B cell (primary cell): ENCODE results near the gene PTPRG. TPM values are rescaled to one million over a fixed set of nuclear protein-coding genes. Genes with fewer than 3 reads are reported as not detected.

ENCODE experiments used
- ATAC-seq: fragments of 200-7000 bp; cut with Tn5 transposase; one replicate; pipeline ENCODE4 v1.10.0; 2021; ENCODE audit warnings: low read depth, mild to moderate bottlenecking, moderate number of reproducible peaks, moderate library complexity
- CTCF ChIA-PET: fragments of 350-600 bp; sonication (Branson Sonifier 250); formaldehyde crosslinking; loops from one replicate; lab custom pipeline; 2021; ENCODE audit warnings: antibody characterized with exemption, inconsistent platforms; lab: Charles Lee
- POLR2A ChIA-PET: fragments of 350-600 bp; sonication (Branson Sonifier 250); formaldehyde crosslinking; loops from one replicate; lab custom pipeline; 2021; ENCODE audit warnings: antibody characterized with exemption; lab: Charles Lee
- DNase-seq: peaks from one replicate; pipeline ENCODE4 v3.0.0; 2013
- H2AFZ ChIP-seq: 2 replicates; pipeline ENCODE4 v1.6.1; 2012; ENCODE audit warnings: mild to moderate bottlenecking, low read depth, low read length; ENCODE audit not compliant: insufficient read depth, poor library complexity, severe bottlenecking
- H3K27ac ChIP-seq, 2 donors: 1 replicate in 1 of 2; 2 replicates in 1 of 2; pipeline ENCODE4 v1.5.1; 2012 to 2013; ENCODE audit warnings: low read length in 2 of 2, mild to moderate bottlenecking in 2 of 2, moderate library complexity in 1 of 2
- H3K27me3 ChIP-seq, 4 experiments: fragments of 200-600 bp in 1 of 4; sonication (generic) in 1 of 4; replicated peaks in 1 of 4; 1 replicate in 2 of 4; 2 replicates in 2 of 4; pipeline versions ENCODE4 v1.6.1 to v1.7.0; 2013 to 2016; ENCODE audit warnings: low read length in 3 of 4, mild to moderate bottlenecking in 2 of 4, mixed read lengths in 1 of 4, moderate library complexity in 1 of 4; ENCODE audit not compliant: insufficient read depth in 4 of 4, control insufficient read depth in 3 of 4; ENCODE audit errors: control extremely low read depth in 1 of 4
- H3K36me3 ChIP-seq, 2 experiments: replicated peaks in 1 of 2; 1 replicate in 1 of 2; 2 replicates in 1 of 2; pipeline versions ENCODE4 v1.6.1 to v1.7.1; 2013; ENCODE audit warnings: low read length in 1 of 2; ENCODE audit not compliant: insufficient read depth in 2 of 2, control insufficient read depth in 1 of 2; ENCODE audit errors: control extremely low read depth in 1 of 2, extremely low read depth in 1 of 2
- H3K4me1 ChIP-seq, 2 donors: fragments of 200-600 bp in 1 of 2; sonication (generic) in 1 of 2; 1 replicate in 1 of 2; 2 replicates in 1 of 2; pipeline versions ENCODE4 v1.5.1 to v1.6.1; 2013 to 2017; ENCODE audit warnings: low read length in 2 of 2; ENCODE audit not compliant: control insufficient read depth in 2 of 2, insufficient read depth in 2 of 2
- H3K4me2 ChIP-seq: replicated peaks from 2 replicates; pipeline ENCODE3; 2012; ENCODE audit warnings: mild to moderate bottlenecking, low read depth, low read length; ENCODE audit not compliant: poor library complexity, severe bottlenecking
- H3K4me3 ChIP-seq, 5 experiments: fragments of 200-600 bp in 1 of 5; sonication (generic) in 1 of 5; 1 replicate in 3 of 5; 2 replicates in 2 of 5; pipeline versions ENCODE4 v1.5.1 to v1.7.0; 2011 to 2016; ENCODE audit warnings: low read length in 4 of 5, mild to moderate bottlenecking in 4 of 5, low read depth in 2 of 5, control low read depth in 1 of 5, moderate library complexity in 1 of 5; ENCODE audit not compliant: insufficient read depth in 1 of 5; ENCODE audit errors: control extremely low read depth in 1 of 5, extremely low read depth in 1 of 5
- H3K79me2 ChIP-seq: fragments of 200-600 bp; sonication (generic); one replicate; pipeline ENCODE4 v1.6.0; 2016; ENCODE audit warnings: low read length; ENCODE audit not compliant: control insufficient read depth, insufficient read depth
- H3K9ac ChIP-seq: fragments of 200-600 bp; sonication (generic); 2 replicates; pipeline ENCODE4 v1.6.1; 2017; ENCODE audit warnings: mild to moderate bottlenecking, low read length, moderate library complexity
- H3K9me3 ChIP-seq, 3 donors: one replicate each; pipeline versions ENCODE4 v1.6.1 to v1.7.1; 2013; ENCODE audit warnings: low read length in 2 of 3; ENCODE audit not compliant: control insufficient read depth in 2 of 3, insufficient read depth in 1 of 3; ENCODE audit errors: control extremely low read depth in 1 of 3
- H4K20me1 ChIP-seq: 2 replicates; pipeline ENCODE4 v1.6.0; 2012; ENCODE audit warnings: mild to moderate bottlenecking, low read length; ENCODE audit not compliant: insufficient read depth, control insufficient read depth, poor library complexity, severe bottlenecking
- H3K27ac Mint-ChIP-seq: one replicate; pipeline ENCODE4 v1.8.0; 2021; ENCODE audit warnings: mixed read lengths
- H3K27me3 Mint-ChIP-seq: one replicate; pipeline ENCODE4 v1.8.0; 2021; ENCODE audit warnings: mixed read lengths
- H3K4me1 Mint-ChIP-seq: one replicate; pipeline ENCODE4 v1.8.0; 2021; ENCODE audit warnings: mixed read lengths
- H3K4me3 Mint-ChIP-seq: one replicate; pipeline ENCODE4 v1.8.0; 2021; ENCODE audit warnings: mixed read lengths
- H3K9me3 Mint-ChIP-seq: one replicate; pipeline ENCODE4 v1.8.0; 2022; ENCODE audit warnings: mixed read lengths; ENCODE audit not compliant: insufficient read depth
- CTCF ChIP-seq: fragments of 200-600 bp; IDR thresholded peaks from one replicate; pipeline ENCODE4 v1.8.0; 2022; ENCODE audit warnings: antibody characterized with exemption, mild to moderate bottlenecking
- EZH2 ChIP-seq: IDR thresholded peaks from 2 replicates; pipeline ENCODE4 v1.6.1; 2012; ENCODE audit warnings: borderline replicate concordance, low read depth, mild to moderate bottlenecking, moderate library complexity, low read length; ENCODE audit not compliant: insufficient read depth, poor library complexity, severe bottlenecking
- WGBS: methylation state at CpG from one replicate; pipeline ENCODE4 v1.1.5; 2013; ENCODE audit warnings: missing lambda C conversion rate; ENCODE audit not compliant: insufficient coverage; 5-methylcytosine and 5-hydroxymethylcytosine counted together
- intact Hi-C: fragments of 100-400 bp; cut with micrococcal nuclease; formaldehyde crosslinking; loops from one replicate; pipeline ENCODE4 v1.10.0; 2022
- polyA plus RNA-seq: library from polyadenylated mRNA; depleted of rRNA; stranded (reverse); fragments of >200 nt; gene quantifications from 2 replicates; pipeline ENCODE4 v1.2.3, GENCODE V29; 2012
- total RNA-seq, 2 donors: library from RNA; stranded (reverse); fragments of 120-200 nt in 1 of 2; gene quantifications; 1 replicate in 1 of 2; 2 replicates in 1 of 2; pipeline versions ENCODE4 v1.2.3 to v1.2.4, GENCODE V29; 2013 to 2022

PTPRG gene
- total and polyA plus RNA-seq, 2 donors (not counting 1 experiment from before 2014, with no cell fraction given) = 0.12 to 1.3 TPM

DNA sequence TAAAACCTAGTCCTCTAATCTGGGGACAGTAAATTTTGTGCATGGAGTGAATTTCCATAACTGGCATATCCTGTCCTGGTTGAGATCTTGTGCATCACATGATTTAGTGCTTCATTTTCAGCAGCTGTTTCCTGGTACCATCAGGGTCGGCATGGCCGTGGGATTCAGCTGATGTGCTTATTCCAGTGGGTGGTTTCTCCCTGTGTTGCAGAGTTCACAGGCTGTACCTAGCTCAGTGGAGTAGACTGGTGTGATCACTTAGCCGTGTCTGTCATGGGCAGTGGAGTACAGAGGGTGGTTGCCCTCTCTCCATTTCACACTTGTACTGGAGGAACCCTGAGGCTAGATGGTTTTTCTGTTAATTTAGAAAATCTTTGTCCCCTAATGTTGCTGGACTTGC is 228.5 kb downstream of the PTPRG start:
- Histone ChIP-seq H2AFZ (no peak overlapping the region), H3K9me3 (no peaks in the 10 kb centered on the region), H4K20me1 (no peaks in the 10 kb centered on the region), H3K27me3 (no peaks in the 10 kb centered on the region), H3K4me2 (no peak overlapping the region), H3K4me1 (no peaks in the 10 kb centered on the region), H3K4me3 (no peak overlapping the region), H3K27ac (no peak overlapping the region), H3K79me2 (no peaks in the 10 kb centered on the region), H3K9ac (no peak overlapping the region), H3K36me3 (no peaks in the 10 kb centered on the region)
- no peaks in the 10 kb centered on the region for H3K9me3 Mint-ChIP-seq
- no peaks in the 10 kb centered on the region for H3K27me3 Mint-ChIP-seq
- DNase-seq (no peak), ATAC-seq (no peak)
- no peaks in the 10 kb centered on the region for H3K4me1 Mint-ChIP-seq
- intact Hi-C loops = no loop called here
- no peak overlapping the region for H3K27ac Mint-ChIP-seq
- H3K4me3 Mint-ChIP-seq = no peak overlapping the region
- ChIA-PET POLR2A (no interaction called here), CTCF (no interaction called here)
- TF ChIP-seq EZH2 (no peak), CTCF (no peak)
- WGBS = 20% methylated on average over 1 of the region's 3 CpGs

GRCh38 chr3:61790411-61790810 is 229.0 kb downstream of the PTPRG start:
- no peak overlapping the region for H3K27ac Mint-ChIP-seq
- H3K4me1 ChIP-seq = no peaks in the 10 kb centered on the region
- H3K4me1 Mint-ChIP-seq = no peaks in the 10 kb centered on the region
- H4K20me1 ChIP-seq = no peaks in the 10 kb centered on the region
- no peak for TF ChIP-seq CTCF
- no peak for TF ChIP-seq EZH2
- no peaks in the 10 kb centered on the region for H3K79me2 ChIP-seq
- no peaks in the 10 kb centered on the region for H3K27me3 Mint-ChIP-seq
- no peaks in the 10 kb centered on the region for H3K27me3 ChIP-seq
- H3K4me2 ChIP-seq = no peak overlapping the region
- no peak overlapping the region for H3K4me3 ChIP-seq
- H3K9me3 Mint-ChIP-seq = no peaks in the 10 kb centered on the region
- no peaks in the 10 kb centered on the region for H3K9me3 ChIP-seq
- no peaks in the 10 kb centered on the region for H3K36me3 ChIP-seq
- CTCF ChIA-PET = no interaction called here
- DNase-seq = no peak
- no peak overlapping the region for H3K4me3 Mint-ChIP-seq
- no peak for ATAC-seq
- H3K27ac ChIP-seq = no peak overlapping the region
- H3K9ac ChIP-seq = no peak overlapping the region
- intact Hi-C loops = no loop called here
- H2AFZ ChIP-seq = no peak overlapping the region
- POLR2A ChIA-PET = no interaction called here
